ENCODE measurements around the gene TMTC4.

The TMTC4 gene

GRCh38 chr13:100665403-100665802 is 9.2 kb downstream of the TMTC4 start:
- no peak for DNase-seq

- no peak for DNase-seq
Observed at GRCh38 chr13:100664171-100664900, 10.3 kb downstream of the TMTC4 start.

GRCh38 chr13:100662468-100663211 is 12.0 kb downstream of the TMTC4 start:
- DNase-seq = no peak

GRCh38 chr13:100660761-100661160 is 13.8 kb downstream of the TMTC4 start:
- no peak for DNase-seq

GRCh38 chr13:100659578-100659977 is 15.0 kb downstream of the TMTC4 start:
- DNase-seq = no peak

GRCh38 chr13:100658363-100658762 is 16.2 kb downstream of the TMTC4 start:
- DNase-seq = no peak

GRCh38 chr13:100657881-100658315 is 16.7 kb downstream of the TMTC4 start:
- DNase-seq = no peak

GRCh38 chr13:100652510-100652909 is 22.1 kb downstream of the TMTC4 start:
- DNase-seq = no peak

GRCh38 chr13:100650326-100650725 is 24.3 kb downstream of the TMTC4 start:
- no peak for DNase-seq

- no peak for DNase-seq
Observed at GRCh38 chr13:100648354-100648753, 26.2 kb downstream of the TMTC4 start.

- DNase-seq = no peak
Observed at GRCh38 chr13:100646871-100647270, 27.7 kb downstream of the TMTC4 start.

- peak; percentile 24 for DNase-seq
Observed at GRCh38 chr13:100646030-100646673, 28.4 kb downstream of the TMTC4 start.

- DNase-seq = no peak
Observed at GRCh38 chr13:100645382-100645781, 29.2 kb downstream of the TMTC4 start.

GRCh38 chr13:100644371-100644770 is 30.2 kb downstream of the TMTC4 start:
- no peak for DNase-seq

GRCh38 chr13:100637796-100638195 is 36.8 kb downstream of the TMTC4 start:
- DNase-seq = no peak

GRCh38 chr13:100637380-100637779 is 37.2 kb downstream of the TMTC4 start:
- DNase-seq = no peak

GRCh38 chr13:100636441-100636840 is 38.2 kb downstream of the TMTC4 start:
- no peak for DNase-seq

- no peak for DNase-seq
Observed at GRCh38 chr13:100636004-100636403, 38.6 kb downstream of the TMTC4 start.

- DNase-seq = no peak
Observed at GRCh38 chr13:100634696-100635095, 39.9 kb downstream of the TMTC4 start.

- DNase-seq = no peak
Observed at GRCh38 chr13:100633461-100633860, 41.1 kb downstream of the TMTC4 start.

GRCh38 chr13:100630555-100630954 is 44.0 kb downstream of the TMTC4 start:
- DNase-seq = no peak

GRCh38 chr13:100627120-100627519 is 47.5 kb downstream of the TMTC4 start:
- DNase-seq = no peak

- no peak for DNase-seq
Observed at GRCh38 chr13:100625447-100625846, 49.1 kb downstream of the TMTC4 start.

GRCh38 chr13:100620792-100621191 is 53.8 kb downstream of the TMTC4 start:
- DNase-seq = no peak
